ENCODE measurements around the gene PLS3.

PLS3 gene

GRCh38 chrX:115579327-115579726 lies 18.4 kb downstream of the PLS3 start:
- no peak overlapping the region for H3K4me3 ChIP-seq (IDR thresholded peaks at IDR 0.05; ENCODE audit: insufficient read depth, low read depth, low read length)
- no peaks in the 10 kb centered on the region for H3K79me2 ChIP-seq (ENCODE audit: insufficient read depth, low read depth)
- H3K4me1 ChIP-seq (ENCODE audit: low read depth, poor library complexity, severe bottlenecking), result peaks cover 11% of the 10 kb centered on the region
- H4K20me1 ChIP-seq (ENCODE audit: insufficient read depth), result no peaks in the 10 kb centered on the region
- no peaks in the 10 kb centered on the region for H3K27me3 ChIP-seq (ENCODE audit: insufficient read depth, low read depth)
- no peaks in the 10 kb centered on the region for H3K36me3 ChIP-seq (ENCODE audit: insufficient read depth)
- no peak overlapping the region for H3K27ac ChIP-seq
- no peak overlapping the region for H3K9ac ChIP-seq
- TF ChIP-seq, protein P1, sequence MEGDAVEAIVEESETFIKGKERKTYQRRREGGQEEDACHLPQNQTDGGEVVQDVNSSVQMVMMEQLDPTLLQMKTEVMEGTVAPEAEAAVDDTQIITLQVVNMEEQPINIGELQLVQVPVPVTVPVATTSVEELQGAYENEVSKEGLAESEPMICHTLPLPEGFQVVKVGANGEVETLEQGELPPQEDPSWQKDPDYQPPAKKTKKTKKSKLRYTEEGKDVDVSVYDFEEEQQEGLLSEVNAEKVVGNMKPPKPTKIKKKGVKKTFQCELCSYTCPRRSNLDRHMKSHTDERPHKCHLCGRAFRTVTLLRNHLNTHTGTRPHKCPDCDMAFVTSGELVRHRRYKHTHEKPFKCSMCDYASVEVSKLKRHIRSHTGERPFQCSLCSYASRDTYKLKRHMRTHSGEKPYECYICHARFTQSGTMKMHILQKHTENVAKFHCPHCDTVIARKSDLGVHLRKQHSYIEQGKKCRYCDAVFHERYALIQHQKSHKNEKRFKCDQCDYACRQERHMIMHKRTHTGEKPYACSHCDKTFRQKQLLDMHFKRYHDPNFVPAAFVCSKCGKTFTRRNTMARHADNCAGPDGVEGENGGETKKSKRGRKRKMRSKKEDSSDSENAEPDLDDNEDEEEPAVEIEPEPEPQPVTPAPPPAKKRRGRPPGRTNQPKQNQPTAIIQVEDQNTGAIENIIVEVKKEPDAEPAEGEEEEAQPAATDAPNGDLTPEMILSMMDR (conservative IDR thresholded peaks at IDR 0.05; ENCODE audit: low read depth, low read length), result no peak
- no peak overlapping the region for H2AFZ ChIP-seq (ENCODE audit: low read depth)
- no peak overlapping the region for H3K4me2 ChIP-seq

- TF ChIP-seq, protein P1 (conservative IDR thresholded peaks at IDR 0.05; ENCODE audit: low read depth, low read length), result no peak
- H3K36me3 ChIP-seq (ENCODE audit: insufficient read depth), result no peaks in the 10 kb centered on the region
- H3K4me3 ChIP-seq (IDR thresholded peaks at IDR 0.05; ENCODE audit: insufficient read depth, low read depth, low read length), result no peak overlapping the region
- H3K79me2 ChIP-seq (ENCODE audit: insufficient read depth, low read depth), result no peaks in the 10 kb centered on the region
- H3K4me2 ChIP-seq, result no peak overlapping the region
- H4K20me1 ChIP-seq (ENCODE audit: insufficient read depth), result no peaks in the 10 kb centered on the region
- no peak overlapping the region for H3K27ac ChIP-seq
- no peak overlapping the region for H3K9ac ChIP-seq
- H3K4me1 ChIP-seq (ENCODE audit: low read depth, poor library complexity, severe bottlenecking), result peaks cover 11% of the 10 kb centered on the region
- H2AFZ ChIP-seq (ENCODE audit: low read depth), result no peak overlapping the region
- H3K27me3 ChIP-seq (ENCODE audit: insufficient read depth, low read depth), result no peaks in the 10 kb centered on the region
Observed at GRCh38 chrX:115579786-115580294, 18.9 kb downstream of the PLS3 start.

DNA sequence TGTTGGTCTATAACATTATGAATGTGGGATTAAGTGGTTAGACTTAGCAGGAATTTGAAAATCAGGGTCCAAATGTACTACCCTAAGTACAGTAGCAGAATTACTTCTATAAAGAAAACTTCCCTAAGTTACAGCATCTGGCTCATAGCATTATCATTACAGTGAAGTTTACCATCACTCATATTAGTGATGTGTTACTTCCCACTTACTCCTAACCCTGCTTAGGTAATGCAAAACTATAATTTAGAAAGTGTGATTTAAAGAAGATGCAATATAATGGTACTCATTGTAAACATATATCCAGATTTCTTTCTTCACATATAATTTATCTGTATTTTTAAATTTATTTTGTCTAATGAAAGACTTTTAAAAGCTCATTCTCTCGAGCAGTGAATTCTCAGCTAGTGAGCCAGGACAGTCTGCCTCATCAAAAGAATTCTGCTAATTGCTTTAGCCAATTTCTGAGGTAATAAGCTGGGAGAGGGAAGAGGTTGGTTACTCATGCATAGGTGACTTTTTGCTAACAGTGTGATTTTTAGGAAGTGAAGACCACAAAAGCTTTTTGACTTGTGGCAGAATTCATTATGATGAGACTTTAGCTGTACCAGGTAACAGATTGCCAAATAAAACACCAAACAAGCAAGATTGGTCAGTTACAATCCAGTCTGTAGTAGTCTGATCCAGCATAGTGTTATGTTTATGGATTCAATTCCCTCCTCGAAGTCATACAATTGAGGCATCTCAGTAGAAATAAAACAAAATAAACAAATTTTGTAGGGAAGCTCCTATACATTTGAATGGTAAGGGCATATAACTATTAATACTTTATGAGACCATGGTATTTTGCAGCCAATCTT lies 21.0 kb downstream of the PLS3 start:
- H3K27ac ChIP-seq, result no peak overlapping the region
- no peak overlapping the region for H3K4me2 ChIP-seq
- no peak overlapping the region for H3K9ac ChIP-seq
- H3K79me2 ChIP-seq (ENCODE audit: insufficient read depth, low read depth), result no peaks in the 10 kb centered on the region
- H3K4me3 ChIP-seq (IDR thresholded peaks at IDR 0.05; ENCODE audit: insufficient read depth, low read depth, low read length), result no peak overlapping the region
- H3K27me3 ChIP-seq (ENCODE audit: insufficient read depth, low read depth), result no peaks in the 10 kb centered on the region
- TF ChIP-seq, protein P1 (conservative IDR thresholded peaks at IDR 0.05; ENCODE audit: low read depth, low read length), result no peak
- H2AFZ ChIP-seq (ENCODE audit: low read depth), result no peak overlapping the region
- no peaks in the 10 kb centered on the region for H3K36me3 ChIP-seq (ENCODE audit: insufficient read depth)
- H4K20me1 ChIP-seq (ENCODE audit: insufficient read depth), result no peaks in the 10 kb centered on the region
- peaks cover 11% of the 10 kb centered on the region for H3K4me1 ChIP-seq (ENCODE audit: low read depth, poor library complexity, severe bottlenecking)

GRCh38 chrX:115582616-115583495 lies 21.9 kb downstream of the PLS3 start:
- Histone ChIP-seq H3K4me2 (no peak overlapping the region), H3K79me2 (ENCODE audit: insufficient read depth, low read depth) (no peaks in the 10 kb centered on the region), H3K9ac (no peak overlapping the region), H3K27ac (no peak overlapping the region), H3K4me3 (IDR thresholded peaks at IDR 0.05; ENCODE audit: insufficient read depth, low read depth, low read length) (no peak overlapping the region), H2AFZ (ENCODE audit: low read depth) (no peak overlapping the region), H3K4me1 (ENCODE audit: low read depth, poor library complexity, severe bottlenecking) (peaks cover 11% of the 10 kb centered on the region), H3K36me3 (ENCODE audit: insufficient read depth) (no peaks in the 10 kb centered on the region), H4K20me1 (ENCODE audit: insufficient read depth) (no peaks in the 10 kb centered on the region), H3K27me3 (ENCODE audit: insufficient read depth, low read depth) (no peaks in the 10 kb centered on the region)
- TF ChIP-seq, protein P1 (conservative IDR thresholded peaks at IDR 0.05; ENCODE audit: low read depth, low read length), result no peak
